Measurements from ENCODE around the gene GDF7. TPM values are rescaled to one million over a fixed set of nuclear protein-coding genes. Genes with fewer than 3 reads are reported as not detected.
A peak's percentile ranks its signal among the peaks of the same experiment; 100 is the strongest.

Gene GDF7
- total RNA-seq, 1 experiment from 2014 or later, result 0.11 TPM

DNA sequence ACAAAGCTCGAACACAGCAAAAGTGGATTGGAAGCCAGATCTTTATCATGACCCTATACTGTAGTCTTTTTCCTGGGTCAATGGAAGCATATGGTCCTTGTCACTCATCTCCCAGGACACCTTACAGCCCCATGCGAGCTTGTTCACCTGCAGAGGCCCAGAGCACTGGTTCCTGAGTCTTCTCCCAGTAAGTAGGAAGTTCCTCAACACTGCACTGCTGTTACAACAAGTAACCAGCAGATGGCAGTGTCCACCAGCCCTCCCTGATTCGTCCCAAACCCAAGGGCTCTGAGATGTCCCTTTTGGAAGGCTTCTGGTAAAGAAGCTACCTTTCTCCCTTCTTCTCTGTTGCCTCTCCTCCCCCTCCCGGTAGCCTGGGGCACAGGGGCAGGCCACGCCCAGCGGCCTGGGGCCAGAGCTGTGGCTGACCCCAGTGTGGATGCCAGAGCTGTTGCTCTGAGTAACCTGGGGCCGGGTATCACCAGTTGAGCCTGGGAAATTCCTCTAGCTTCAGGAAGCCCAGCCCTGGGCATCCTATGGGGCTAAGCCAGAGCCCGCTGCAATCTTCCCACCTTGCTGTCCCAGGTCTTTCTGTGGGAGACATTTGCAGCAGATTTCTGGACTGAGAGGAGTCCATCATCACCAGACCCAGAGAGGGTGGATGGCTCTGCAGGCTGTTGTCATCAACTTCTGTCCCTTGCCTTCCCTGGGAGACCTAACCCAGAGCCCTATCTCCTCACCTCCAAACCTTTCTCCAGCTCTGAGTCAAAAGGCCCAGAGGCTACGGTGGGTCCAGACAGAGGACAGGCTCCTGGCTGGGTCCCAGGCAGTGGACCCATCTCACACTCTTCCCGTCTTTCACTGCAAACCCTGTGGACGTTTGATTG is 5.3 kb upstream of the GDF7 start:
- DNase-seq (ENCODE audit: low read depth), result peak; percentile 82

DNA sequence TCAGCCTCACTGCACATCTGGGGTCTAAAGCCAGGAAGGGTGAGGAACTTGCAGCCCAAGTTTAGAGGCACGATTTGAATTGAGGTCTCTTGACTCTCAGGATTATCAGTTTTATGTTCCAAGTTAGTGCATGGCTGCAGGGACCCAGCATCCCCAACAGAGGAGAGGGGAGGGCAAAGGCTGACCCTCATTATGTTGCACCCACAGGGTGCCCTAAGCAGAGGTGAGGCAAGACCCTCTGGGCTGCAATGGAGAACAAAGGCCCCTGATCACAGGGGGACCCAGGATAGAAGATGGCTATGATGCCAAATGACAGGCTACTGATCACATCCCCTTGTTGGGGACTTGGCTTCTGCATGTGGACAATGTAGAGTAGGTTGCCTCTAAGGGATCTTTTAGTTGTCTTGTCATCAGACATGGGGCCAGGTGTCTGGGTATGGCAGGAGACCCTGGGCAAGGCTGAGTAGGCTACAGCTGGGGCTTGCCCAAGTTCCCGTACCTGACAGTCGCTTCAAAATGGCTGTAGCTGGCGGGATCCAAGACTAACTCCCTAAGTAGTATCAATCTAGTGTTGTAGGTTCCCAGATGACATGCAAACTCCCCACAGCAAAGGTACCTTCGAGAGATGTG is 4.5 kb upstream of the GDF7 start:
- DNase-seq (ENCODE audit: low read depth), result no peak

DNA sequence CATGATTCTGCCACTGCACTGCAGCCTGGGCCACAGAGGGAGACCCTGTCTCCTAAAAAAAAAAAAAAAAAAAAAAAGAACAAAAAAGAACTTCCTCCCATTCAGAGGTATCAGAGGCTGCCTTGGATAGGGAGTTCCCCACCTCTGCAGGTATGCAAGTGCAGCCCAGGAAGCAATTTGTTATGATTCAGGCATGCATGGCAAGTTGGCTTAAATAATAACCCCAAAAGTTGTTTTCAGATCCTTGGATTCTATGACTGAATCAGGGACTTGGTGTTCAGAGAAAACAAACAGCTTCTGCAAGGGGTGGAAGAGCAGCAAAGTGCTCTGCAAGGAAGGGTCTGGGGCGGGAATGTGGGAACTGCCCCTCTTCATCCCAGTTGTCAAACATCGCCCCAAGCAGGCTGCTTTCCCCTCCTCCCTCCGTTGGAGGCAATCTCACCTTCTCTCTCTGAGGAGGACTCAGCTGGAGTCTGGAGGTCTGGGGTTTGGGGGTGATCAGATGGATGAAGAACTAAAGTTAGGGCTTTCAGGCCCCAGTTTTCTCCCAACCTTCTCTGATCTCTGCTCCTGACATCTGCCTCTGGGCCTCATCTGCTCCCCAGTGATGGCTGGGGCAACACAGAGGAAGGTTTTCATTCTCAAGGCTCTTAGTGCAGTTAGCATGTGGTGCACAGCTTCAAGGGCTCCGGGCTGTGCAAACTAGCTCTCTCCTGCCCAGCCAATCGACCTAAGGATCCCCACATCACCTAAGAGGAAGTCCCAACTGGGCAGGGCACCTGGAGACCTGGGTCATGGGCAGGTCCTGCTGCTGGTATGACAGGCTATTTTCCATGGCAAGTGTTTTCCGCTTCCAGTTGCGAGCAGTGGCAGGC is 3.5 kb upstream of the GDF7 start:
- no peak for DNase-seq (ENCODE audit: low read depth)

DNA sequence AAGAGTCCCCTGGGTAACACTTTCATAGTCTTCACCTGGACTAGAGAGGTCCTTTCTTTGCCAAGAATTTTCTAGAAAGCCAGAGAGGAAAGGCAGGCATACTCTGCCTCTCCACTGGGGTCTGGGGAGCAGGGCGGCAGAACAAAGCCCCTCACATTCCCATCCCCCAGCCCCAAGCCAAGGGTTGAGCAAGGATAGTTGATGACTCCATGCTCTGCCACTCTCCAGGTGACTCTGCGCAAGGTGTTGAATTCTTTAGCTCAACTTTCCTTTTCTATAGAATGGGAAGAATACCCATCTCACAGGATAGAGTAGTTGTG is 2.9 kb upstream of the GDF7 start:
- no peak for DNase-seq (ENCODE audit: low read depth)

DNA sequence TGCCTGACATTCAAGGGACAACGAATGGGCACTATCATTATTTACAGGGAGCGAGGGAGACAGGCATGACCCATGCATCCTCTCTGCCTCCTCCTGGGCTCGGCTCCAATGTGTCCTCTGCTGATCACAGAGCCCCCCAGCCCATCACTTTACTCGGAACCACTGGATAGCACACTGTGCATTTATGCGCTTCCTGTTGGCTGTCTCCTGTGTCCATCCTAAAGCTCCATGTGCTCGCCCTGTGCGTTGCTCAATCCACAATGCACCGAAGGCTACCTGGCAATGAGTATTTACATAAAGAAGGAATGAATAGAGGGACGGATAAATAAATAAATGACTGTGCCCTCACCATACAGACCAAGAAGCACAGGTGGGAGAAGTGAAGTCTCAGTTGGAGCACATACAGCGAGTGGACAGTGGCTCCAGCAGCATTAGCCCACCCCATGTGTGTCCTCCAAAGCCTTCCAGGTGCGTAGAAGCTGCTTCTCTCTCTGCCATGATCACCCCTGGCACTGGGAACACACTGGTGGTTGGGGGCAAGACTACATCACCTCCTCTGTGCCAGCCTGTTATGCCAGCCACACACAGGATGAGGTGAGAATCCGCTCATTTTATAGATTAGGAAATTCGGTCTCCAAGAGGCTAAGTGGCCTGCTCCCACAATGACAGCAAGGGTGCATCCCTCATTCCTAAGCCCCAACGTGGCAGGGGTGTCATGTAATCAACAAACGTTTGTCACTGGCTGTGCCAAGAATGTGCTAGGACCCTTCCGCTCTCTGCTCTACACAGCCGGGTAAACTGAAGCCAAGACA is 2.3 kb upstream of the GDF7 start:
- no peak for DNase-seq (ENCODE audit: low read depth)

DNA sequence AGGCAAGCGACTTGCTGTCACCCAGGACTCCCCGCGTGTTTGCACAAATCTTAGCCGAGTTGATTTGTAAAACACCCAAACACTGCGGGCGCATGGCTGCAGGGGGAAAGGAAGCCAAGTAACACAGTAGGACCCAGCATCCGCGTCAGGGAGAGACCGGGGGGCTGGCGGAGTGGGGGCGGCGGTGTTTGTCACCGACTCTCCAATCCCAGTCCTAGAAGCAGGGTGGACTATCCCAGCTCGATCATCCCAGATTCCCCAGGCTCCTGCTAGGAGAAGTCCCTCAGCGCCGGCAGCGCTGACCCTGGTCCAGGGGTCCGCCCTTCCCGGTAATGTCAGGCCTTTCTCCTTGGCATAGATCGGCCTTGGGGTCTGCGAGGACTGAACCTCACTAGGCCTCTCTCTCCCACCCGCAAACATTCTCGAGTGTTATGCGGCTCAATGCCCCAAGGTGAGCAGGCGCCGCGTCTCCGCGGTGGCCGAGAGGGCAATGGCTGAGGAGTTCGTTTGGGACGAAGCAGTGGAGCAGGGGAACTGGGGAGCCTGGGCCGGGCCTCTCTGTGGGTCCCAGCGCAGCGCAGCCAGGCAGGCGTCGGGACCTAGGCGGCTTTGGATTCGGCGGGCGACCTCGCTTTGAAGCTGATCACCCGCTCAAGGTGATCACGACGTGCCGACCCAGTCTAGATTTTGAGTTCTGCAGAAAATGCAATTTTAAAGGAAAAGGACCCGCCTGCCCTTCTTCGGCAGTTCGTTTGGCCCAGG is 1.5 kb upstream of the GDF7 start:
- no peak for DNase-seq (ENCODE audit: low read depth)

DNA sequence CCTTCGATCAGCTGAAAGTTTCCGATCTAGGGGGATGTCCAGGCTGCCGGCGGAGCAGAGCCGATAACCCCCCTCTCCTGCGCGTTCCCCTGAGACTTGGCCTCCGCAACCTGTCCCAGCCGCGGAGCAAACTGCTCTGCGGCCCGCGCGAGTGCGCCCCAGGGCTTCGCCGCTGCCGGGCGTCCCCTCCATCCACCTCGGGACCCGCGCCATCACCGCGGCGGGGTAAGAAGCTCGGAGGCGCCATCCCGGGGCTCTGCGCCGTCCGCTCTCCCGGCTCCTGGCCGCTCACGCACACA is 990 bp upstream of the GDF7 start:
- DNase-seq (ENCODE audit: low read depth), result peak; percentile 35

DNA sequence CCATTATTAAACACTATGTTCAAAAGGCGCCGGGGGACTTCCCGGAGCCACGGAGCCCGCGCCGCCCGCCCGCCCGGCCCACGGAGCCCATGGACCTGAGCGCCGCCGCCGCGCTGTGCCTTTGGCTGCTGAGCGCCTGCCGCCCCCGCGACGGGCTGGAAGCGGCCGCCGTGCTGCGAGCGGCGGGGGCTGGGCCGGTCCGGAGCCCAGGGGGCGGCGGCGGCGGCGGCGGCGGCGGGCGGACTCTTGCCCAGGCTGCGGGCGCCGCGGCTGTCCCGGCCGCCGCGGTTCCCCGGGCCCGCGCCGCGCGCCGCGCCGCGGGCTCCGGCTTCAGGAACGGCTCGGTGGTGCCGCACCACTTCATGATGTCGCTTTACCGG is 197 bp downstream of the GDF7 start:
- DNase-seq (ENCODE audit: low read depth), result no peak

DNA sequence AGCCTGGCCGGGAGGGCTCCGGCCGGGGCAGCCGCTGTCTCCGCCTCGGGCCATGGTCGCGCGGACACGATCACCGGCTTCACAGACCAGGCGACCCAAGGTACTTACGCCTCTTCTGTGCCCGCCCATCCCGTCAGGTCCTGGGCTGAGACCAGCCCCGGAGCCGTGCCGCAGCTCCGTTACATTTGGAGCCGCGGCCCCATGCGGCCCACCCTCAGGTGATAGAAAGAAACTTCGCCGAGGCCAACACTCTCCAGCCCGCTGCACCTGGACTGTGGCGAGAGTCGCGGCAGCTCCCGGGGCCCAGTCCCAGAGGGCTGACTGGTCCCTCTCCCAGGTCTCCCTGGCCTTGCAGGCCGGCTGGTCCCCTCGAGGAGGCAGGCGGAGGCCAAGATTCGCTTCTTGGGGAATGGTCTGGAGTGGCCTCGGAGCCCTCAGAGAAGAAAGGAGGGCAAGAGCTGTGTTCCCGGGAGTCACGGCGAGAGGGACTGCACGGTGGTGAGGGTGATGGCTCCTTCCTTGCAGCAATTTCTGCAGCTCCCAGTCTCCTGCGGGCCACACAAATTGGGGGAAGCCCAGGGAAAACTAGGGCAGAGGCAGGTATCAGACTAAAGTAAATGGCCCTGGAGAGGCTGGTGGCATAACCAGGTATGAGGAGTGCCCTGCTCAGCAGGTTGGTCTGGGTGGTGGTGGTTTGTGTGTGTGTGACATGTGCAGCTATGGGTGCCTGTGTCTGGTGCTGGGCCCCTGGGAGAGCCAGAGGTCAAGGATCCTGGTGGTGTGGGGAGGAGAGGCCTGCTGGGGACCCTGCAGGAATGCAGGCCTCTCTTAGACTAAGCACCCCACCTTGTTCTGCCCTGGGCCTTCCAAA is 822 bp downstream of the GDF7 start:
- DNase-seq (ENCODE audit: low read depth), result no peak

DNA sequence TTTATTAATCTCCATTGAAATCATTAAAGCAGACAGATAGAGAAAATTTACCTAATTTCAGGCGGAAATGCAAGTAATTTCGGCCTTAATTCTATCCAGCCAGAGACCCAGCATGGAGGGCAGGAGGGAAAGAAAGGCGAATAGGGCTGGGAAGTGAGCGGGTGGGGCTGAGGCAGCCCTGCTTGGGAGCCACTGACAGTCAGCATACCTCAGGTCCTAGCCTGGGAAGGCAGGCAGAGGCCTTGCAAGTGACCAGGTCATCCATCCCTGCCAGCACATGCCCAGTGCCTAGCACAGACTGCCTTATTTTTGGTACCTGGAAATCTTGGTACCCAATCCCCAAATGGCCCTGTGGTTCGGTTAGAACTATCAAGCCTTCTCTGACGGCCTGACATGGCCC is 1.5 kb downstream of the GDF7 start:
- no peak for DNase-seq (ENCODE audit: low read depth)

DNA sequence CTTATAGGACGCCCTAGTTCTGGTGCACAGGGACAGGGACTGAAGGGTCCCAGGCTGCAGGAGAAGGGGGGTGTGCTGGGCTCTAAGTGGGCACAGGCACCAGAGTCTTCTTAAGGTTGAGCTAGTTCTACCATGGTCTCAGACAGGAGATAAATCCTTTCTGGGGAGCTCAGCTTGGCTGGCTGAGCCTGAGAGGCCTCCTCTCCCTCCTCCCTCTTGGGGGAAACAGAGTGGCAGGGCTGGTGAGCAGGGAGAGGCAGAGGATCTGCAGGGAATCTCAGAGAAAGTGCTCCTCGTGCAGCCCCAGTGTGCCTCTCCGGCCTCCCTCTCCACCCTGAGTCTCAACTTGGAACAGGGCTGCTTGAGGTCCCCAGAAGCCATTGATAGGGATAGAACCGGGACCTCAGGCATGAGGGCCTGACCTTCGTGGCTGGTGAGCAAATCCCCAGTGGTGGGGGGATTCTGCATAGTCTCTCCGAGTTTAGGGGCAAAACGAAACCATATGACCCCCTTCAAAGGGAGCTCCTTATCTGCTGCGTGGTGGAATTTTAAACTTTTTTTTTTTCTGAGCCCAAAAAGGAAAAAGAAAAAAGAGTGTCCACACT is 2.0 kb downstream of the GDF7 start:
- DNase-seq (ENCODE audit: low read depth), result no peak

DNA sequence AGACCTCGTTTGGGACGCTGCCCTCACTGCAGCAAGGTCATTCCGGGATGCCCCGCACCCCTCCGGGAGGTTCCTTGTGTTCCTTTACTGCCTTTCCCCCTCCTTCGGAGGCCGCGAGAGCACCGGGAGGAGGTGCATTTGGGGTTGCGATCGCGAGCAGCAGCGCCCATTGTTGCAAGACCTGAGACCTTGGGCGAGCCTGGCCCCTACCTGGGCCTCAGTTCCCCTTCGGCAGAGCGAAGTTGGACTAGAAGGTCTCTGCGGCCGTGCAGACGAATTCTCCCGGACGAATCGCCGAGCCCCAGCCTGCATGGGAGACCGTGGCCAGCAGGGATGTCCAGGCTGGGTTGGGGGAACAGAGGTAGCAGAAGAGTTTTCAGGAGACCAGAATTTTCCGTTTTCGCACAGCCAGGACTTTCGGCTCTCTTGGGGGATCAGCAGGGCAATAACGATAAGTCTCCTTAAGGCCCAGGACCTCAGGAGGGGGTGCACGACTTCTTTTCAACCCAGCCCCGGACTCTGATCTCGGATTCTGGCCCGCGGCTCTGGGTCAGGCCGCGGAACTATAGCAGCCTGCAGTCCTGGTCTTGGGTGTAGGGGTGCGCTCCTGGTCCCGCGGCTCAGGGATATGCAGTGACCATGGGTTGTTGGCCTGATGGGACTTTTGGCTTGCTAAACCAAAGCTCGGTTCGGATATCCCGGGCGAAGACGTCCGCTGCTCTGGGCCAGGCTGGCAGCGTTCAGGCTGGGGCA is 2.8 kb downstream of the GDF7 start:
- DNase-seq (ENCODE audit: low read depth), result no peak

DNA sequence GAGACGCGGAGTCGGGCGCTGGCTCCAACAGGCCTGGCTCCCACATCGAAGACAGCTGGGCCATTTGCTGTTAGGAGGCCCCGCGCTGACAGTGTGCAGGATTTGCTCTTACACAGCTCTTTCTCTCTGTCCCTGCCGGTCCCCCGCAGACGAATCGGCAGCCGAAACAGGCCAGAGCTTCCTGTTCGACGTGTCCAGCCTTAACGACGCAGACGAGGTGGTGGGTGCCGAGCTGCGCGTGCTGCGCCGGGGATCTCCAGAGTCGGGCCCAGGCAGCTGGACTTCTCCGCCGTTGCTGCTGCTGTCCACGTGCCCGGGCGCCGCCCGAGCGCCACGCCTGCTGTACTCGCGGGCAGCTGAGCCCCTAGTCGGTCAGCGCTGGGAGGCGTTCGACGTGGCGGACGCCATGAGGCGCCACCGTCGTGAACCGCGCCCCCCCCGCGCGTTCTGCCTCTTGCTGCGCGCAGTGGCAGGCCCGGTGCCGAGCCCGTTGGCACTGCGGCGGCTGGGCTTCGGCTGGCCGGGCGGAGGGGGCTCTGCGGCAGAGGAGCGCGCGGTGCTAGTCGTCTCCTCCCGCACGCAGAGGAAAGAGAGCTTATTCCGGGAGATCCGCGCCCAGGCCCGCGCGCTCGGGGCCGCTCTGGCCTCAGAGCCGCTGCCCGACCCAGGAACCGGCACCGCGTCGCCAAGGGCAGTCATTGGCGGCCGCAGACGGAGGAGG is 3.5 kb downstream of the GDF7 start:
- DNase-seq (ENCODE audit: low read depth), result no peak

DNA sequence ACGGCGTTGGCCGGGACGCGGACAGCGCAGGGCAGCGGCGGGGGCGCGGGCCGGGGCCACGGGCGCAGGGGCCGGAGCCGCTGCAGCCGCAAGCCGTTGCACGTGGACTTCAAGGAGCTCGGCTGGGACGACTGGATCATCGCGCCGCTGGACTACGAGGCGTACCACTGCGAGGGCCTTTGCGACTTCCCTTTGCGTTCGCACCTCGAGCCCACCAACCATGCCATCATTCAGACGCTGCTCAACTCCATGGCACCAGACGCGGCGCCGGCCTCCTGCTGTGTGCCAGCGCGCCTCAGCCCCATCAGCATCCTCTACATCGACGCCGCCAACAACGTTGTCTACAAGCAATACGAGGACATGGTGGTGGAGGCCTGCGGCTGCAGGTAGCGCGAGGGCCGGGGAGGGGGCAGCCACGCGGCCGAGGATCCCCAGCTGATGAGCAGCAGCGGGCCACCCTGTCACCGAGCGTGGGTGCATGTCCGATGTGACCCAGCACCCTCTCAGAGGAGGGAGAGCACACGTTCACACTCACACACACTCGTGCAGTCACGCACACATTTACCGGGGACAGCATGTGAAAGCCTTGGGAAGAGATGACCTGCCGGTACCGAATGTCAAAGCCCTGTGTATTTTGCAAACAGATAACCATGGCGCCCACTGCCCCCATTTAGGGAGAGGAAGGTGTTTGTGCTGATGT is 4.2 kb downstream of the GDF7 start:
- DNase-seq (ENCODE audit: low read depth), result no peak

DNA sequence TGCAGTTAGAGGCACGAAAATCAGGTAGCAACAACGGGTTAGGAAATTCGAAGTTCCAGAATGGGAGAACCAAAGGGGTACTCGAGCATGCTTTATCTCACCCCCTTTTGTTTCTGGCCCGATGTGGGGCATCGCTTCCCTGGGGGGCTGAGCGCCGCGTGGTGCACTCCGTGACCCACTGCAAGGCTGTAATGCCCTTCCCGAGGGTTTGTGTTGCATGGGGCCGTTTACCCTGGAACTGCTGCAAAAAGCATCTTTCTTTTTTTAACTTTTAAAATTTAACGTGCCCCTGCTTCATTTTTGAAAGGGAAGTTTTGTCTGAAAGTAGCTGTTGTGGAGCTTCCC is 4.8 kb downstream of the GDF7 start:
- no peak for DNase-seq (ENCODE audit: low read depth)

DNA sequence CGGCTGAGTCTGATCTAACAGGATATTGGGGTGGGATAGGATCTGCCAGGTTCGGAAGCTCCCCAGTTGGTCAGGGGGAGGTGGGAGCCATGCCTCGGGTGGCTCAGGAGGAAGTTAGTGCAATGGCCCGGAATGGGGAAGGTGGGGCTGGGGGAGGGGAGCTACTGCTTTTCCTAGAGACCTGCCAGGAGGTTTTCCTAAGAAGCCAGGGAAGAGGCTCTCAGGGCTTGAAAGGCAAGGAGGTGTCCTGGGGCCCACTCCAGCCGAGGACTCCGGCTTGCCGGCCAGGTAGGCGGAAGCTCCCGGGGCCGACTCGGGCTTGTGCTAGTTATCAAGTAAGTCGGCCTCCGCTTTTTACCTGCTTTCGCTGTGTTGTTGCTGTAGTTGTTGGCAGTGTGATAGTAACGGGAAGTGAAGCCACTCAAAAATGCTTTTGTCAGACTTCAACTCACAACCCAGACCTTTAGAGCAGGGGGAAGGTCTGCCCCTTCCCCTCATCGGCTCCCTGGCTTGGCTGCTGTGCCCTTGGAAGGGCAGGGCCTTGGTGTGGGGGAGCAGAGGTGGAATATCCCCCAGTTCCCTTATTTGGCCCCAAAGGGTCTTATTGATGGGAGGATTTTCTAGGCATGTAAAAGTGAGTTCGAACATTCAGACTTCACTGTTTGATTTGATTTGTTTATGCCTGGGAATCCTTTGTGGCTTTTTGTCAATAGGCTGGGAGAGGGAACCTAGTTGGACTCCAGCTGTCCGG is 5.4 kb downstream of the GDF7 start:
- DNase-seq (ENCODE audit: low read depth), result no peak

DNA sequence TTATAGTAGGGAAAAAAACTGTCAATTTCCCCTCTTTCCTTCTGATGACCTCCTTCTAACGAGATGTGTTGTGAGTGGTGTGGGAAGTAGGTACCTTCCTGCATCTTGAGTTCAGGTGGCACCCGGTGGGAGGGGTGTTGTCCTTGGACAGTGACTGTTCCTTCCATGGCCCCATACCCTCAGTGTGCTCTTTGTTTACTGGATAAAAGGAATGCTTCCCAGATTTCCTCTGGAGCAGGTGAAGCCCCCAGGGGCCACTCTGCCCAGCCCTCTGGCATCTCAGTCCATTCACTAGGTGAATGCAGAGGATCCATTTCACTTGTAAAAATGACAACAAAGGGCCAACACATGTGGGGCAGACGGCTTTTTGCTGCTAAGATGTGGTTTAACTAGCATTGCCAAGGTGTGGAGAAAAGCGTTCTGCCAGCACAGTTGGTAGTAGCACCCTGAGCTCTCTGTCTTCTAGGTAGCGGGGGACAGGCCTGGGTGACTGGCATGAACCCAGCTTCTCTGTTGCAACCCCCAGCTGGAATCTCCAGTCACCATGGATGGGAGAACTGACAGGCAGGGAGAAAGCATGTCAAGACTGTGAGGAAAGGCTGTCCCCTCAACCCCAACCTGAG is 6.9 kb downstream of the GDF7 start:
- no peak for DNase-seq (ENCODE audit: low read depth)
